ENCODE results near the gene DDA1. TPM values are rescaled to one million over a fixed set of nuclear protein-coding genes. Genes with fewer than 3 reads are reported as not detected.

Gene DDA1
- total and polyA plus RNA-seq, 2 experiments from 2014 or later, result 43.1 to 60.0 TPM

DNA sequence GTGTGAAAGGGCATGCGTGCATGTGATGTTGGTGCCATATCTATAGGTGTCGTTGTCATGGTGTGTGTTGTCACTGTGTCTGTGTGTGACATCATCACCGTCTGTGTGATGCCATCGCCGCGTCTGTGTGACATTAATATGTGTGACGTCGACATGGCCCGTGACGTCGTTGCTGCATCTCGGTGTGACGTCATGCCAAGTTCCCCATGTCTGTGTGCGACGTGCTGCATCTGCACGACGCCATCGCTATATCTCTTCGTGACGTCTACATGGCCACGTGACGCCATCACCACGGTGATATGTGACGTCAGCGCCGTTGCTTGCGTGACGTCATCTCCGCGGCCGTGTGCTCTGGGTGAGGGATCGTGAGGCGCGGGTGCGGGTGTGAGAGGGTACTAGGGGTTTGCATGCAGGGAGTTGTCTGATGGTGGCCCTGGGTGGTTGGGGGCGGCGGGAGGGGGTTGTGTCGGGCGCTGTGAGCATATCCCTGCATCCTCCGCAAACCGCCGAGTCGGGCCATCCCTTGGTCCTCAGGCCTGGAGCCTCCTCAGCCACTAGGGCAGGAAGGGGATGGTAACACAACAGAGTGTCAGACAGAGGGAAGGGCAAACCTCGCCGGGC, 42.6 kb downstream of the DDA1 start:
- 95% methylated on average over 41 of the region's 45 CpGs for WGBS (ENCODE audit: low lambda C conversion rate, missing lambda C conversion rate)
- Histone ChIP-seq H3K27me3 (no peaks in the 10 kb centered on the region), H3K4me1 (ENCODE audit: insufficient read depth) (no peaks in the 10 kb centered on the region), H2AFZ (no peak overlapping the region), H3K9me2 (replicated peaks; ENCODE audit: insufficient read depth) (no peaks in the 10 kb centered on the region), H3K36me3 (replicated peaks; ENCODE audit: insufficient read depth, low read depth) (no peaks in the 10 kb centered on the region), H4K20me1 (ENCODE audit: insufficient read depth, poor library complexity, severe bottlenecking) (no peaks in the 10 kb centered on the region), H3K27ac (no peak overlapping the region), H3K4me3 (no peak overlapping the region), H3K9me3 (ENCODE audit: low read depth) (no peaks in the 10 kb centered on the region), H3K4me2 (no peak overlapping the region), H3K79me2 (no peaks in the 10 kb centered on the region)
- no peak for DNase-seq (ENCODE audit: low spot score)
- no peak for TF ChIP-seq EZH2phosphoT487 (IDR thresholded peaks at IDR 0.05; ENCODE audit: low read depth, severe bottlenecking, unreplicated experiment)
- no peak for TF ChIP-seq EZH2 (IDR thresholded peaks at IDR 0.05; ENCODE audit: borderline replicate concordance)
- TF ChIP-seq, protein P1, sequence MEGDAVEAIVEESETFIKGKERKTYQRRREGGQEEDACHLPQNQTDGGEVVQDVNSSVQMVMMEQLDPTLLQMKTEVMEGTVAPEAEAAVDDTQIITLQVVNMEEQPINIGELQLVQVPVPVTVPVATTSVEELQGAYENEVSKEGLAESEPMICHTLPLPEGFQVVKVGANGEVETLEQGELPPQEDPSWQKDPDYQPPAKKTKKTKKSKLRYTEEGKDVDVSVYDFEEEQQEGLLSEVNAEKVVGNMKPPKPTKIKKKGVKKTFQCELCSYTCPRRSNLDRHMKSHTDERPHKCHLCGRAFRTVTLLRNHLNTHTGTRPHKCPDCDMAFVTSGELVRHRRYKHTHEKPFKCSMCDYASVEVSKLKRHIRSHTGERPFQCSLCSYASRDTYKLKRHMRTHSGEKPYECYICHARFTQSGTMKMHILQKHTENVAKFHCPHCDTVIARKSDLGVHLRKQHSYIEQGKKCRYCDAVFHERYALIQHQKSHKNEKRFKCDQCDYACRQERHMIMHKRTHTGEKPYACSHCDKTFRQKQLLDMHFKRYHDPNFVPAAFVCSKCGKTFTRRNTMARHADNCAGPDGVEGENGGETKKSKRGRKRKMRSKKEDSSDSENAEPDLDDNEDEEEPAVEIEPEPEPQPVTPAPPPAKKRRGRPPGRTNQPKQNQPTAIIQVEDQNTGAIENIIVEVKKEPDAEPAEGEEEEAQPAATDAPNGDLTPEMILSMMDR (IDR thresholded peaks at IDR 0.05; ENCODE audit: poor library complexity), result no peak

DNA sequence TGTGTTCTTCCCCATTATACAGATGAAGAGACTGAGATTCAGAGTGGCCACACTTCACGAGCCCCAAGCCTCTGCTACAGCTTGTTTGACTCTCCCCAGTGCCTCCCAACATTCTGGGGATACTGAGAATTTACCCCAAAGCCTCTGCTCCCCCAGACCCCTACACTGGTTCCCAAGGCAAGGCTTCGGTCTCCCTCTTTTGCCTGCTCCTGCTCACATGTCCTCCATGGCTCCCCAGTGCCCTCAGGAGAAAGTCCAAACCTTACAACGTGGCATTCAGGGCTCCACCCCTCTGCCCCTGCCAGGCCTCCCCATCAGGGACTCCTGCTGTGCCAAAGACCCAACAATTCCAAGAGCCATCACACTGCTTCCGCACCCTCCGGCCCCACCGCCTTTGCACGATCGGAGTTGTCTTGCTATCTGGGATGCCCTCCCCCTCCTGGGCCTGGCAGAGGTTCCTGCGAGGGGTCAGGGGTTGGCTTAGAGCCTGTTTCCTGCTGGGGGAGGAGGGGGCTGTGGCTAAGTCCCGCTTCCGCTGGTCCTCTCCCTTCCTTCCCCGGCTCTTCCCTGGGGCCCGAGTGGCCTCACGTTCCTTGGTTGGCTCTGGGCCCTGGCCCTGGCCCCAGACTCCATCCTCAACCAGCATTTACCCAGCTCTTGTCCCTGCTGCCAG, 43.4 kb downstream of the DDA1 start:
- H3K4me3 ChIP-seq, result no peak overlapping the region
- H3K79me2 ChIP-seq, result no peaks in the 10 kb centered on the region
- H3K9me3 ChIP-seq (ENCODE audit: low read depth), result no peaks in the 10 kb centered on the region
- H4K20me1 ChIP-seq (ENCODE audit: insufficient read depth, poor library complexity, severe bottlenecking), result no peaks in the 10 kb centered on the region
- no peaks in the 10 kb centered on the region for H3K36me3 ChIP-seq (replicated peaks; ENCODE audit: insufficient read depth, low read depth)
- no peaks in the 10 kb centered on the region for H3K27me3 ChIP-seq
- 79% methylated on average over 14 of the region's 14 CpGs for WGBS (ENCODE audit: low lambda C conversion rate, missing lambda C conversion rate)
- H3K4me1 ChIP-seq (ENCODE audit: insufficient read depth), result peaks cover 2% of the 10 kb centered on the region
- DNase-seq (ENCODE audit: low spot score), result no peak
- no peak for TF ChIP-seq EZH2 (IDR thresholded peaks at IDR 0.05; ENCODE audit: borderline replicate concordance)
- TF ChIP-seq, protein P1 (IDR thresholded peaks at IDR 0.05; ENCODE audit: poor library complexity), result no peak
- TF ChIP-seq EZH2phosphoT487 (IDR thresholded peaks at IDR 0.05; ENCODE audit: low read depth, severe bottlenecking, unreplicated experiment), result no peak
- no peak overlapping the region for H3K4me2 ChIP-seq
- no peaks in the 10 kb centered on the region for H3K9me2 ChIP-seq (replicated peaks; ENCODE audit: insufficient read depth)
- H3K27ac ChIP-seq, result no peak overlapping the region
- H2AFZ ChIP-seq, result no peak overlapping the region

DNA sequence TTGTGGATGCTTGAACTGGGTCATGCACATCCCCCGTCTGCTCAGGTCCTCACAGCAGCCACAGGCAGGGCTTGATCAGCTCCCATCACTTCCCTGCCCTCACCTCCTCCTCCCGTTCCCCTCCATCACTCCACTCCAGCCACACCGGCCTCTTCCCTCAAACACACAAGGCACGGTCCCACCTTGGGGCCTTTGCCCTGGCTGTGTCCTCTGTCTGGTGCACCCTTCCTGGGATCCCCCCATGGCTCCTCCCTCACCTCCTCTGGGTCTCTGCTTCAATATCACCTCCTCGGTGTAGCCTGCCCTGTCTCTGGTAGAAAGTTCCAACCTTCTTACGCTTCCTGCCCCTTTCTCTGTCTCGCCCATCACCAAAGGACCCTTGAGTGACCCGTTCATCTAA, 44.0 kb downstream of the DDA1 start:
- H2AFZ ChIP-seq, result no peak overlapping the region

More for the DNA sequence above, 44.0 kb downstream of the DDA1 start:
- Histone ChIP-seq H3K27me3 (no peaks in the 10 kb centered on the region), H3K9me2 (replicated peaks; ENCODE audit: insufficient read depth) (no peaks in the 10 kb centered on the region), H4K20me1 (ENCODE audit: insufficient read depth, poor library complexity, severe bottlenecking) (no peaks in the 10 kb centered on the region), H3K36me3 (replicated peaks; ENCODE audit: insufficient read depth, low read depth) (no peaks in the 10 kb centered on the region), H3K79me2 (no peaks in the 10 kb centered on the region), H3K9me3 (ENCODE audit: low read depth) (no peaks in the 10 kb centered on the region), H3K4me3 (no peak overlapping the region), H3K4me1 (ENCODE audit: insufficient read depth) (peaks cover 5% of the 10 kb centered on the region), H3K27ac (no peak overlapping the region), H3K4me2 (no peak overlapping the region)
- 94% methylated on average over 7 of the region's 8 CpGs for WGBS (ENCODE audit: low lambda C conversion rate, missing lambda C conversion rate)
- TF ChIP-seq EZH2 (IDR thresholded peaks at IDR 0.05; ENCODE audit: borderline replicate concordance) (no peak), EZH2phosphoT487 (IDR thresholded peaks at IDR 0.05; ENCODE audit: low read depth, severe bottlenecking, unreplicated experiment) (no peak)
- TF ChIP-seq, protein P1 (IDR thresholded peaks at IDR 0.05; ENCODE audit: poor library complexity), result no peak
- no peak for DNase-seq (ENCODE audit: low spot score)

All from hepatocyte (in vitro differentiated cells).